Measurements from ENCODE around the gene RCOR1. TPM values are rescaled to one million over a fixed set of nuclear protein-coding genes. Genes with fewer than 3 reads are reported as not detected.
"Not testable (repeated sequence)": the region's sequence is repeated elsewhere in the genome, so short reads cannot be mapped to it uniquely, and the experiment has no call there.

Gene RCOR1
- total RNA-seq, 1 donor from 2014 or later, result 11.0 TPM

DNA sequence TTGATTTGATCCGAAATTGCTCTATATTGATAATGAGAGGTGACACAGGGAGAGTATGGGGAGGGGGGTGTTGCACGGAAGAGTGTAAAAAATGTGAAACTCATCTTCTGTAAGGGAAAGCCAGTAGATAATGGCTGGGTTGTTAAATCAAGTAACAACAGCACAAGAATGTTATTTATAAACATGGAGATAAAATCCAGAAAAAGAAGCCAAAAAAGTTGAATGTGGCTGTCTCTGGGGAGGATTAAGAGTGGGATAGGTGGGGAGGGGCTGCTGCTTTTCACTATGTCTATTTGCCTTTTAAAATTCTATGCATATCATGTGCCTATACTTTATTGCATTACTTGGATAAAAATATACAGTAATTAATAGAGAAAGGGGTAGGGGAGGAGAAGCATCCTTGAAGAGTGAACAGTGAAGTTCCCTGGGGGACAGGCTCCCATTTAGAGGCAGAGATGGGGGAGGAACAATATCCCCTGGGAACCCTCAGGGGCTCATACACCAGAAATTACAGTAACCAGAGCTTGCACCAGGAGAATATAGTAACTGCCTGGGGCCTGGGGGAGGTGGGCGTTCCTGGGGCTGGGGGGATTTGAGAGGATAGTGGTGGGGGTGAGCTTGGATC, 43.7 kb upstream of the RCOR1 start:
- H3K9me3 ChIP-seq (replicated peaks), result no peaks in the 10 kb centered on the region
- peaks cover 19% of the 10 kb centered on the region for H3K4me1 ChIP-seq
- TF ChIP-seq, protein P1, sequence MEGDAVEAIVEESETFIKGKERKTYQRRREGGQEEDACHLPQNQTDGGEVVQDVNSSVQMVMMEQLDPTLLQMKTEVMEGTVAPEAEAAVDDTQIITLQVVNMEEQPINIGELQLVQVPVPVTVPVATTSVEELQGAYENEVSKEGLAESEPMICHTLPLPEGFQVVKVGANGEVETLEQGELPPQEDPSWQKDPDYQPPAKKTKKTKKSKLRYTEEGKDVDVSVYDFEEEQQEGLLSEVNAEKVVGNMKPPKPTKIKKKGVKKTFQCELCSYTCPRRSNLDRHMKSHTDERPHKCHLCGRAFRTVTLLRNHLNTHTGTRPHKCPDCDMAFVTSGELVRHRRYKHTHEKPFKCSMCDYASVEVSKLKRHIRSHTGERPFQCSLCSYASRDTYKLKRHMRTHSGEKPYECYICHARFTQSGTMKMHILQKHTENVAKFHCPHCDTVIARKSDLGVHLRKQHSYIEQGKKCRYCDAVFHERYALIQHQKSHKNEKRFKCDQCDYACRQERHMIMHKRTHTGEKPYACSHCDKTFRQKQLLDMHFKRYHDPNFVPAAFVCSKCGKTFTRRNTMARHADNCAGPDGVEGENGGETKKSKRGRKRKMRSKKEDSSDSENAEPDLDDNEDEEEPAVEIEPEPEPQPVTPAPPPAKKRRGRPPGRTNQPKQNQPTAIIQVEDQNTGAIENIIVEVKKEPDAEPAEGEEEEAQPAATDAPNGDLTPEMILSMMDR (IDR thresholded peaks at IDR 0.05; ENCODE audit: borderline replicate concordance), result no peak
- H3K27ac ChIP-seq (replicated peaks), result no peak overlapping the region
- no peak overlapping the region for H3K4me3 ChIP-seq
- no peak for DNase-seq
- intact Hi-C loops (cut with micrococcal nuclease), result no loop called here
- peaks cover 51% of the 10 kb centered on the region for H3K27me3 ChIP-seq (ENCODE audit: low read depth)
- H3K36me3 ChIP-seq, result no peaks in the 10 kb centered on the region

DNA sequence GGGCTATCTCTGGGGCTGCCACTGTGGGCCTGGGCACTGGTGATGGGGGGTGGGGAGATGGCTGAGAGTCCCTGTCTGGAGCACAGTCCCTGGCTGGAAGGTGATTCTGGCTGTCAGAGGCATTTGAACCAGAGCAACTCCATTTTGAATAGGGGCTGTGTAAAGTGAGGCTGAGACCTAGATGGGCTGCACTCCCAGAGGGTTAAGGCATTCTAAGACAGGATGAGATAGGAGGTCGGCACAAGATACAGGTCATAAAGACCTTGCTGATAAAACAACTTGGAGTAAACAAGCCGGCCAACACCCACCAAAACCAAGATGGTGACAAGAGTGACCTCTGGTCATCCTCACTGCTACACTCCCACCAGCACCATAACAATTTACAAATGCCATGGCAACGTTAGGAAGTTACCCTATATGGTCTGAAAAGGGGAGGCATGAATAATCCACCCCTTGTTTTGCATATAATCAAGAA, 41.5 kb upstream of the RCOR1 start:
- H3K27ac ChIP-seq (replicated peaks); H3K4me3 ChIP-seq; DNase-seq; H3K9me3 ChIP-seq (replicated peaks); intact Hi-C loops (cut with micrococcal nuclease); H3K36me3 ChIP-seq: not testable (repeated sequence)
- Histone ChIP-seq H3K4me1 (peaks cover 10% of the 10 kb centered on the region), H3K27me3 (ENCODE audit: low read depth) (peaks cover 28% of the 10 kb centered on the region)

DNA sequence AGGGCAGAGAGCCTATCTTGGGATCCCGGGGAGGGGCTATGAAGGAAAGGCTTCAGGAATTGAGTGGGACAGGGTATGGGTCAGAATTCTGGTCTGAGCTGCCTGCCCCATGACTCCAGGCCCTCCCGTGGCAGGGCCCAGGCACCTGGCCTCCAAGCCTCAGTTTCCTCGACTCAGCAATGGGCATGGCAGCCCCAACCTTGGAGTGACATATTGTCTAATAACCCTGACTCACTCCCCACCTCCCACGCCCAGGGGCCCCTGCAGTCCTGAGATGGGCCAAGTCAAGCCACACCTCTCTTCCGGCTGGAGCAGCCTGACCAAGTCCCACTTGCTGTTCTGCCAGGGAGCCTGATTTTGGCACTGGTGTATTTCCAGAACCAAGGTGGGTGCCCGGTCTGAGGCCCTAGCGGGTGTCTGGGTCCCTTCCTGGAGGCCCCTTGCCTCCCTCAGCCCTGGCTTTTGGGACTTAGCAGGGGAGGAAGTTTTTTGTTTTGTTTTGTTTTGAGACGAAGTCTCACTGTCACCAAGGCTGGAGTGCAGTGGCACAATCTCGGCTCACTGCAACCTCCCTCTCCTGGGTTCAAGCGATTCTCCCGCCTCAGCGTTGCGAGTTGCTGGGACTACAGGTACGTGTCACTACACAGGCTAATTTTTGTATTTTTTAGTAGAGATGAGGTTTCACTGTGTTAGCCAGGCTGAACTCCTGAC, 40.3 kb upstream of the RCOR1 start:
- Histone ChIP-seq H3K36me3 (no peaks in the 10 kb centered on the region), H3K4me1 (peaks cover 10% of the 10 kb centered on the region), H3K9me3 (replicated peaks) (no peaks in the 10 kb centered on the region), H3K4me3 (no peak overlapping the region), H3K27ac (replicated peaks) (no peak overlapping the region), H3K27me3 (ENCODE audit: low read depth) (peaks cover 16% of the 10 kb centered on the region)
- TF ChIP-seq, protein P1 (IDR thresholded peaks at IDR 0.05; ENCODE audit: borderline replicate concordance), result no peak
- DNase-seq, result no peak
- intact Hi-C loops (cut with micrococcal nuclease), result no loop called here

DNA sequence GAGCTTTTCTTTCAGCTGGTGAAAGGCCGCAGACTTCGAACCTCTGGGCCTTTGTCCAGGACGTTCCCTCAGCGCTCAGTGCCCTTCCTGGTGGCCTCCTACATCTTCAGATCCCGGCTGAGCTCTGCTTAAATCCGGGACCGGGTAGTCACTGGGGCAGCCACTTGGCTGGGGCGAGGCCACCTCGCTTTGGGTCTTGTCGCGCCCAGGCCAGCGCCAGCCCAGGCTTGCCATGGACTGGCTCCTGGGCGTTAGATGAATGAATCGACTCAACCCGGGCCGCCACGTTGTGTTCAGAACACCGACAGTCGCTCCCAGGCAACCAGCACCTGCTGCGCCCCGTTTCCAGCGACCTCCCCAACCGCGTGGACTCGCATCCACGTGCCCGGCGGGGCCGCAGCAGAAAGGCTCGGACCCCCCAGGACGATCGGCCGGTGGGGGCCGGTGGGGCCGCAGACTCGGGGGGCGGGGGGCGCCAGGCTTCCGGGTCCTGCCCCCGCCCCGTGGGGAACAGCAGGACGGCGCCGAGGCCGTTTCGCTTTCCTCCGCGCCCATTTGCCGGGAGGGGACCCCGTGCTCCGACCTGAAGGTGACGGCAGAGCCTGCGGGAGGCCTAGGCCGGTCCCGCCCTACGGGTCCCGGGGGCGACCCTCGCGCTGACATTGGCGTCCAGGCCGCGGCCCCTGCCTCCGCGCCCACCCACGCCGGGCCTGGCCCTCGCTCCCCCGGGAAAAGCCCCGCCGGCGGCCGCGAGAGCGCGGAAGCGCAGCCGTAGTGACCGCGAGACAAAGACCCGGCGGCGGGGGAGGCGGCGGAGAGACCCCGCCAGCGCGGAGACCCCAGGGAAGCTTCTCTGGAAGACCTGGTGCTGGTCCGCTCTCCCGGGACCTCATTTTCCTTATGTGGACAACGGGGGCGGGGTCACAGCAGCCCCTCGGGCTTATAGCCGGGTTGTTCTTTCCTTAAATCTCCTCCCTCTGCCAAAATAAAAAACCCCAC, 37.3 kb upstream of the RCOR1 start:
- DNase-seq, result peak; percentile 44
- TF ChIP-seq, protein P1 (IDR thresholded peaks at IDR 0.05; ENCODE audit: borderline replicate concordance), result no peak
- no peaks in the 10 kb centered on the region for H3K9me3 ChIP-seq (replicated peaks)
- peaks cover 10% of the 10 kb centered on the region for H3K4me1 ChIP-seq
- H3K36me3 ChIP-seq, result no peaks in the 10 kb centered on the region
- intact Hi-C loops (cut with micrococcal nuclease), result no loop called here
- H3K27ac ChIP-seq (replicated peaks), result peak overlapping the region; percentile 52
- peak overlapping the region; percentile 85 for H3K4me3 ChIP-seq
- peaks cover under 1% of the 10 kb centered on the region for H3K27me3 ChIP-seq (ENCODE audit: low read depth)

DNA sequence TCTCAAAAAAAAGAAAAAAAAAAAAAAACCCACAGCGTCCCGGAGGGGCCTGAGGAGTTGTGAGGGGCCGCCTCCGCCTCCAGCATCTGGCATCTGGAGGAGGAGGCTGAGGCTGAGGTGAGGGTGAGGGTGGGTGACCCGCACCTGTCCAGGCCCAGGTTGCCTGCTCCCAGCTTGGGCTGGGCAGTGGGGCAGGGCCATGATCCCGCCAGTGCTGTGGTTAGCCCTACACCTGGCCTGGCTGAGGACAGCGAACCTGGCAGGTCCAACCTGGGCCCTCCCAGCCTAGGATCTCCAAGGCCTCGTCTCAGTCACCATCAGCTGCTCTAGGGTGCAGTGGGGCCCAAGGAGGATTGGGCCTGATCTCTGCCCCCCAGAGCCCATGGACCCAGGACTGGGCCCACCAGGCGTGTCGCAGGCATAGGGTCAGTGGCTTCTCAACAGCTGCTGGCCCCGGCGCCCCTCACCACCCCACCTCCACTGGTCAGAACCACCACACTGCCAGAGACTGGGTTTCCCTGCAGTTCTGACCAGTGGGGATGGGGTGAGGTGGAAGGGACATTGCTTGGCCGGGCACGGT, 36.3 kb upstream of the RCOR1 start:
- TF ChIP-seq, protein P1 (IDR thresholded peaks at IDR 0.05; ENCODE audit: borderline replicate concordance), result no peak
- H3K27ac ChIP-seq (replicated peaks), result no peak overlapping the region
- H3K36me3 ChIP-seq, result no peaks in the 10 kb centered on the region
- H3K9me3 ChIP-seq (replicated peaks), result no peaks in the 10 kb centered on the region
- DNase-seq, result no peak
- intact Hi-C loops (cut with micrococcal nuclease), result no loop called here
- peak overlapping the region; percentile 85 for H3K4me3 ChIP-seq
- peaks cover 10% of the 10 kb centered on the region for H3K4me1 ChIP-seq
- H3K27me3 ChIP-seq (ENCODE audit: low read depth), result no peaks in the 10 kb centered on the region
